Uterus (tissue), 4 donors: ENCODE measurements around the gene CD46. TPM values are rescaled to one million over a fixed set of nuclear protein-coding genes. Genes with fewer than 3 reads are reported as not detected.

Experiments used
- DNase-seq, 2 donors: peaks; one replicate each; pipeline ENCODE4 v3.0.0-alpha.2; 2019 to 2020
- H3K27ac ChIP-seq, 2 donors: fragments of 200-600 bp; sonication (generic); 1 replicate in 1 of 2; 2 replicates in 1 of 2; pipeline ENCODE4 v1.5.1; 2016 to 2018
- H3K27me3 ChIP-seq, 2 donors: fragments of 200-600 bp; sonication (generic); one replicate each; pipeline ENCODE4 v1.5.1; 2018 to 2019; ENCODE audit warnings: control low read depth in 1 of 2
- H3K36me3 ChIP-seq, 2 donors: fragments of 200-600 bp; sonication (generic); one replicate each; pipeline ENCODE4 v1.5.1; 2019; ENCODE audit warnings: control low read depth in 1 of 2
- H3K4me1 ChIP-seq, 2 donors: fragments of 200-600 bp; sonication (generic); one replicate each; pipeline ENCODE4 v1.5.1; 2018 to 2019; ENCODE audit warnings: control low read depth in 1 of 2
- H3K4me3 ChIP-seq, 2 donors: fragments of 200-600 bp; sonication (generic); 1 replicate in 1 of 2; 2 replicates in 1 of 2; pipeline ENCODE4 v1.5.1; 2018 to 2019; ENCODE audit warnings: mild to moderate bottlenecking in 1 of 2
- H3K9me3 ChIP-seq, 2 donors: fragments of 200-600 bp; sonication (generic); one replicate each; pipeline ENCODE4 v1.5.1; 2019; ENCODE audit warnings: control low read depth in 1 of 2
- POLR2A ChIP-seq, 2 donors: fragments of 450-650 bp; IDR thresholded peaks; one replicate each; pipeline ENCODE4 v1.6.1; 2016; ENCODE audit warnings: antibody characterized with exemption in 2 of 2, mild to moderate bottlenecking in 1 of 2, moderate library complexity in 1 of 2
- intact Hi-C: fragments of 100-400 bp; cut with DNase I; formaldehyde crosslinking; loops from one replicate; pipeline ENCODE4 v1.15.1; 2023; ENCODE audit warnings: low total_unique reads
- total RNA-seq, 4 donors: library from RNA; depleted of rRNA in 3 of 4; stranded (reverse); fragments of >200 nt in 3 of 4; gene quantifications; one replicate each; pipeline versions ENCODE4 v1.1.0 to v1.2.4, GENCODE V29; 2014 to 2023
- TF ChIP-seq, protein P1 (sequence below), 4 experiments: fragments of 200-600 bp in 2 of 4; fragments of 450-650 bp in 2 of 4; sonication (generic) in 2 of 4; IDR thresholded peaks; one replicate each; pipeline ENCODE4 v1.5.1; 2016 to 2019; ENCODE audit warnings: antibody characterized with exemption in 4 of 4, mild to moderate bottlenecking in 2 of 4, moderate library complexity in 1 of 4
- donor health status: DM: yes; HTN: yes; CAD: no.

The CD46 gene
- total RNA-seq, 4 donors from 2014 or later, result 118 to 195 (median 174) TPM

- intact Hi-C loops, result no loop called here
- DNase-seq, result no peak
- peak overlapping the region; percentile 78 to 90 for H3K4me3 ChIP-seq
- H3K27me3 ChIP-seq, result no peaks in the 10 kb centered on the region
- TF ChIP-seq, protein P1, sequence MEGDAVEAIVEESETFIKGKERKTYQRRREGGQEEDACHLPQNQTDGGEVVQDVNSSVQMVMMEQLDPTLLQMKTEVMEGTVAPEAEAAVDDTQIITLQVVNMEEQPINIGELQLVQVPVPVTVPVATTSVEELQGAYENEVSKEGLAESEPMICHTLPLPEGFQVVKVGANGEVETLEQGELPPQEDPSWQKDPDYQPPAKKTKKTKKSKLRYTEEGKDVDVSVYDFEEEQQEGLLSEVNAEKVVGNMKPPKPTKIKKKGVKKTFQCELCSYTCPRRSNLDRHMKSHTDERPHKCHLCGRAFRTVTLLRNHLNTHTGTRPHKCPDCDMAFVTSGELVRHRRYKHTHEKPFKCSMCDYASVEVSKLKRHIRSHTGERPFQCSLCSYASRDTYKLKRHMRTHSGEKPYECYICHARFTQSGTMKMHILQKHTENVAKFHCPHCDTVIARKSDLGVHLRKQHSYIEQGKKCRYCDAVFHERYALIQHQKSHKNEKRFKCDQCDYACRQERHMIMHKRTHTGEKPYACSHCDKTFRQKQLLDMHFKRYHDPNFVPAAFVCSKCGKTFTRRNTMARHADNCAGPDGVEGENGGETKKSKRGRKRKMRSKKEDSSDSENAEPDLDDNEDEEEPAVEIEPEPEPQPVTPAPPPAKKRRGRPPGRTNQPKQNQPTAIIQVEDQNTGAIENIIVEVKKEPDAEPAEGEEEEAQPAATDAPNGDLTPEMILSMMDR (IDR thresholded peaks at IDR 0.05), result no peak
- no peak for TF ChIP-seq POLR2A (IDR thresholded peaks at IDR 0.05)
- no peaks in the 10 kb centered on the region for H3K9me3 ChIP-seq
- peak overlapping the region; percentile 95 to 97 for H3K27ac ChIP-seq
- no peaks in the 10 kb centered on the region for H3K36me3 ChIP-seq
- peaks cover 11 to 45% of the 10 kb centered on the region in 2 donors for H3K4me1 ChIP-seq
These were observed 69.0 kb downstream of the CD46 start for GRCh38 chr1:207820568-207821463.

DNA sequence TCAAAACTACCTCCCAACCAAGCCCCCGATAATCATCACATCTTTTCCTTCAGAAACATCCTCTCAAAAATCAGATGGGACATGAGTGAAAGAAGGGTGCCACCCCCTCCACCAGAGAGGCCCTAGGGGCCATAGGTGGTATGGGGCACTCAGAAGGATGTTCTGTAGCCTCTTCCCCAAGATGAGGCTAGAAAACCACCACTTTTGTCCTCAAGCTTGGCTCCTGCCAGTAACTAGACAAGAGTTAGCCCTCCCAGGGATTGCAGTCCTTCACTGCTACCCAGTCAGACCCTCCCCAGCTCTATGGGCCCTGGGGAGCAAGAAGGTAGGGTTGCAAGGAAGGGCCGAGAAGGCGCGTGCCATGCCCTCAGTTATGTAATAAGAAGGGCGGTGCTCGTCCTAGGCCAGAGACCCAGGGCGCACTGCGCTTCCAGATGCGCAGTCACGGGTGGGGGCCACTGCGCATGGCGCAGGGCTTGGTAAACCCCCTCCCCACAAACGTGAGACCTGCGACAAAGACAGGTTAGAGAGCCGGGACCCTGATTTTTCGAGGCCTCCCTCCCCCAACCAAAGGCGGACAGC lies 69.7 kb downstream of the CD46 start:
- H3K27ac ChIP-seq, result peak overlapping the region; percentile 95 to 97
- peaks cover 6 to 40% of the 10 kb centered on the region in 2 donors for H3K4me1 ChIP-seq
- no peaks in the 10 kb centered on the region for H3K36me3 ChIP-seq
- DNase-seq, result no peak
- TF ChIP-seq, protein P1 (IDR thresholded peaks at IDR 0.05), result no peak
- TF ChIP-seq POLR2A (IDR thresholded peaks at IDR 0.05), result no peak
- intact Hi-C loops, result no loop called here
- H3K27me3 ChIP-seq, result no peaks in the 10 kb centered on the region
- peak overlapping the region; percentile 78 to 90 for H3K4me3 ChIP-seq
- H3K9me3 ChIP-seq, result no peaks in the 10 kb centered on the region

DNA sequence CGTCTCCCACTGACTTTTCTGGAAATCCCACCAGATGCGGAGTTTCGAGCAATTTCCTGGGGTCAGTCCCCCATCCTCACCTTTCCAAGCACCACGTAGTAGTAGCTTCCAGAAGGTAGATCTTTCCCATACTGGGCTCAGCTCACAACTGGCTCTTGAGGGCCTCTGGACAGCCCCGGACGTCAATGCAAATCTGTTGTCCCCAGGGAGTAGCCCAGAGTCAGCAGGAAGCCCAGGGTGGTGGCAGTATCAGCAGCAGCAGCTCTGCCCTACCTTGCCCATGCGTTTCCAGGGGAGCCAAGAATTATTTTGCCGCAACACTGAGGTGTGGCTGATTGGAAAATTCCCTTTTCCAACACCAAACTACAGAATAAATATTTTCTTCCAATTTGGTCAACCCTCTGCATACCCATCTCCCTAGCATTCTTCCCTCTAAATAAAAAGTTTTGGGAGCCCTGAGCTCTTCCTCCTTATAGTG lies 70.3 kb downstream of the CD46 start:
- no peak for DNase-seq
- intact Hi-C loops, result no loop called here
- Histone ChIP-seq H3K36me3 (no peaks in the 10 kb centered on the region), H3K9me3 (no peaks in the 10 kb centered on the region), H3K4me3 (peak overlapping the region; percentile 78 to 90), H3K27me3 (no peaks in the 10 kb centered on the region), H3K4me1 (peaks cover 2 to 34% of the 10 kb centered on the region in 2 donors), H3K27ac (peak overlapping the region; percentile 95 to 97)
- TF ChIP-seq, protein P1 (IDR thresholded peaks at IDR 0.05), result no peak
- TF ChIP-seq POLR2A (IDR thresholded peaks at IDR 0.05), result no peak

DNA sequence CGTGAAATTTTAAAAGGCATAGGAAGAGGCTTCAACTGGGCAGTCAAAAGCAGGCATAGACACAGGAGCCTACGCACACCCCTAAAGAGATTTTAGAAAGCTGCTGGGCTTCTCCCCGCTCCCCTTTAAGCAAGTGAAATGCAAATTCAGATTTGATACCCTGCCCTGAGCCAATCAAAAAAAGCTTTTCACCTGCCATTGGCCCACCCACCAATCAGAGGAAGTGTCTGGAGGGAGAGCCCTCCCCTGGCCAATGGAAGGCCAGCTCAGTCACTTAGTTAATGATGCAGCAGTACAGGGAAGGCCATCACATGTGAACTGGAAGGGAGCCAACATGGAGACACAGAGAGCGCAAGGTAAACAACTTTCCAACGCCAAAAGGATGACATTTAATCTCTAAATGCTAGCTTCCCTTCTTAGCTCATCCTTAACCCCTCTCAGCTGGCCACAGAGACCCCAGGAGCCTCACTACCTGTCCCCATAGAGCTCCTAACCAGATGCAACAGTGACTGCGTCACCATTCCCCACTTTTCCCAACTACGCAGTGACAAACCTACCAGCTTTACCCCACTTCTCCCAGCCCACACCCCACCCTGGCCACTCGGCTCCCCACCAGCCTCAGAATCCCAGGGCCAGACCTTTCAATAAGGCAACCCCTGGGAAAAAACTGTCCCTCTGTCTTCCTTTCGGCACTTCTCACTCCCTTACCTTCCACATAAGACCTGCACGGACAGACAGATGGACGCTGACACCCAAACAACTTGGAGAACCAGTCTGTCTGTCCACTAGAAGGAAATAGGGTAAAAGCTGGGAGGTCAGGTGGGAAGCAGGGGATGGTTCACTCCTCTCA lies 71.0 kb downstream of the CD46 start:
- Histone ChIP-seq H3K36me3 (no peaks in the 10 kb centered on the region), H3K27ac (peak overlapping the region; percentile 95 to 97), H3K27me3 (no peaks in the 10 kb centered on the region), H3K4me1 (peaks cover 8 to 29% of the 10 kb centered on the region in 2 donors), H3K9me3 (no peaks in the 10 kb centered on the region), H3K4me3 (peak overlapping the region; percentile 78 to 90)
- TF ChIP-seq, protein P1 (IDR thresholded peaks at IDR 0.05), result peak in 1 of 4 experiments; percentile 2
- peak; percentile 55 to 78 for TF ChIP-seq POLR2A (IDR thresholded peaks at IDR 0.05)
- intact Hi-C loops, result no loop called here
- DNase-seq, result peak; percentile 88 to 94
